ENCODE measurements around the gene ARAP2.
"Not testable (repeated sequence)": the region's sequence is repeated elsewhere in the genome, so short reads cannot be mapped to it uniquely, and the experiment has no call there.

The ARAP2 gene

DNA sequence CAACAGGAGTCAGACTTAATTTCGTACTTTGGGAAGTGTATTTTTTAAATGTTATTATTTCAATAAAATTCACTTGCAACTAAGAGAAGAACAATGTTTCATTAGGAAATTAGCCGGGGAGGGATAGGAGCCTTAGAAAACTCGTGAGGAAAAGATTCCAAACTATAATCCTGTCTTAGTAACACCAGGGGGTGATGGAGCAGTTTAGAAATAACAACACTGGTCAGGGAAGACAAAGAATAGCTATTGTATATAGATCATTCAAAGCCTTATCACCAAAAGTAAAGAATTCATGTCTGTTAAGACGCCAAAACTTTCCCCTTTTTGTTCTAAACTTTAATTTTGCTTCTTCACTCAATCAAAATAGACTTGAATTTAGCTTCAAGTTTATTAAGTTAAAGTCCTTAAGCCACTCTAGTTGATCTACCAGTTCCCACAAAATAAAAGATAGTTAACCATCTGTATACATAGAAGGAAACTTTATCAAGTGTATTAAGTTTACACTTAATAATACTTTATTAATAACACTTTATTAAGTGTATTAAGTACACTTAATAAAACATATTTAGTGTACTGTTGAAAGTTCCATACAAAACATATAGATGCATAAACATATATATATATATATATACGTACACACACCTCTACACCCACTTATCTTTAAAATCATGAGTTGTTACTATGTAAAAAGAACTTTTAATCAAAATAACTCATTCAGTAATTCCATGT lies 60.5 kb downstream of the ARAP2 start:
- no peak overlapping the region for H3K23ac ChIP-seq (ENCODE audit: low read depth, low read length, poor library complexity)
- H3K9me3 ChIP-seq (replicated peaks in 1 of 2; ENCODE audit: control insufficient read depth in 2 of 2, insufficient read depth in 1 of 2, low read depth in 1 of 2, low read length in 2 of 2): no peaks in the 10 kb centered on the region
- no peak overlapping the region for H2AK5ac ChIP-seq (ENCODE audit: low read depth, low read length)
- no peak overlapping the region for H2BK15ac ChIP-seq (ENCODE audit: low read length)
- peaks cover 0 to 8% of the 10 kb centered on the region in 2 donors for H3K4me1 ChIP-seq (ENCODE audit: control insufficient read depth in 2 of 2, insufficient read depth in 1 of 2, low read depth in 1 of 2, low read length in 2 of 2)
- H3K79me1 ChIP-seq (ENCODE audit: low read depth, low read length): no peaks in the 10 kb centered on the region
- peak overlapping the region; percentile 15 for H2AFZ ChIP-seq (ENCODE audit: low read length)
- no peak overlapping the region for H2BK120ac ChIP-seq (ENCODE audit: low read depth, low read length)
- no peak overlapping the region for H3K9ac ChIP-seq (ENCODE audit: low read depth, low read length, poor library complexity)
- no peak overlapping the region for H3K18ac ChIP-seq (ENCODE audit: low read length)
- no peaks in the 10 kb centered on the region for H3K36me3 ChIP-seq (replicated peaks in 1 of 2; ENCODE audit: control insufficient read depth in 2 of 2, insufficient read depth in 2 of 2, low read length in 2 of 2)
- no peak overlapping the region for H3K14ac ChIP-seq (ENCODE audit: low read length)
- no peak overlapping the region for H3K4me3 ChIP-seq (ENCODE audit: low read length in 2 of 2)
- peak overlapping the region; percentile 4 for H3K27ac ChIP-seq (replicated peaks; ENCODE audit: low read length)
- H3K4ac ChIP-seq (ENCODE audit: low read length): no peak overlapping the region
- peak; percentile 23 for DNase-seq (ENCODE audit: low spot score)
- no peaks in the 10 kb centered on the region for H3K27me3 ChIP-seq (ENCODE audit: control insufficient read depth in 3 of 3, insufficient read depth in 3 of 3, low read depth in 1 of 3, low read length in 3 of 3)
- H4K8ac ChIP-seq (ENCODE audit: low read depth, low read length): no peak overlapping the region
- no peak overlapping the region for H3K4me2 ChIP-seq (ENCODE audit: insufficient read depth, low read length, poor library complexity, severe bottlenecking)
- no peak overlapping the region for H2BK12ac ChIP-seq (ENCODE audit: low read length)
- H2BK5ac ChIP-seq (ENCODE audit: low read length): no peak overlapping the region
- H4K91ac ChIP-seq (ENCODE audit: low read depth, low read length, poor library complexity): no peak overlapping the region
- no CpG with 5 or more reads among the region's 5 CpGs for WGBS, 2 donors (ENCODE audit: extremely low coverage in 2 of 2, insufficient read length in 2 of 2, insufficient replicate concordance in 1 of 2)

- no peak overlapping the region for H4K8ac ChIP-seq (ENCODE audit: low read depth, low read length)
- no peak overlapping the region for H2BK15ac ChIP-seq (ENCODE audit: low read length)
- no peak overlapping the region for H3K9ac ChIP-seq (ENCODE audit: low read depth, low read length, poor library complexity)
- H2AFZ ChIP-seq (ENCODE audit: low read length): peak overlapping the region; percentile 15
- H3K79me1 ChIP-seq (ENCODE audit: low read depth, low read length): no peaks in the 10 kb centered on the region
- no CpG with 5 or more reads among the region's 3 CpGs for WGBS, 2 donors (ENCODE audit: extremely low coverage in 2 of 2, insufficient read length in 2 of 2, insufficient replicate concordance in 1 of 2)
- no peak overlapping the region for H2BK12ac ChIP-seq (ENCODE audit: low read length)
- no peak overlapping the region for H3K14ac ChIP-seq (ENCODE audit: low read length)
- H3K9me3 ChIP-seq (replicated peaks in 1 of 2; ENCODE audit: control insufficient read depth in 2 of 2, insufficient read depth in 1 of 2, low read depth in 1 of 2, low read length in 2 of 2): no peaks in the 10 kb centered on the region
- H3K4me2 ChIP-seq (ENCODE audit: insufficient read depth, low read length, poor library complexity, severe bottlenecking): no peak overlapping the region
- DNase-seq (ENCODE audit: low spot score): no peak
- H3K27ac ChIP-seq (replicated peaks; ENCODE audit: low read length): peak overlapping the region; percentile 4
- H3K18ac ChIP-seq (ENCODE audit: low read length): no peak overlapping the region
- peaks cover 0 to 8% of the 10 kb centered on the region in 2 donors for H3K4me1 ChIP-seq (ENCODE audit: control insufficient read depth in 2 of 2, insufficient read depth in 1 of 2, low read depth in 1 of 2, low read length in 2 of 2)
- no peaks in the 10 kb centered on the region for H3K27me3 ChIP-seq (ENCODE audit: control insufficient read depth in 3 of 3, insufficient read depth in 3 of 3, low read depth in 1 of 3, low read length in 3 of 3)
- no peak overlapping the region for H2BK5ac ChIP-seq (ENCODE audit: low read length)
- H4K91ac ChIP-seq (ENCODE audit: low read depth, low read length, poor library complexity): no peak overlapping the region
- H2AK5ac ChIP-seq (ENCODE audit: low read depth, low read length): no peak overlapping the region
- H2BK120ac ChIP-seq (ENCODE audit: low read depth, low read length): no peak overlapping the region
- no peaks in the 10 kb centered on the region for H3K36me3 ChIP-seq (replicated peaks in 1 of 2; ENCODE audit: control insufficient read depth in 2 of 2, insufficient read depth in 2 of 2, low read length in 2 of 2)
- H3K4ac ChIP-seq (ENCODE audit: low read length): no peak overlapping the region
- H3K4me3 ChIP-seq (ENCODE audit: low read length in 2 of 2): no peak overlapping the region
- H3K23ac ChIP-seq (ENCODE audit: low read depth, low read length, poor library complexity): no peak overlapping the region
Observed at GRCh38 chr4:36183232-36183631, 61.1 kb downstream of the ARAP2 start.

- not testable (repeated sequence) for H3K36me3 ChIP-seq (replicated peaks in 1 of 2; ENCODE audit: control insufficient read depth in 2 of 2, insufficient read depth in 2 of 2, low read length in 2 of 2); H3K4me2 ChIP-seq (ENCODE audit: insufficient read depth, low read length, poor library complexity, severe bottlenecking); H4K91ac ChIP-seq (ENCODE audit: low read depth, low read length, poor library complexity); H2BK5ac ChIP-seq (ENCODE audit: low read length); H2BK120ac ChIP-seq (ENCODE audit: low read depth, low read length); H2BK15ac ChIP-seq (ENCODE audit: low read length); H2AK5ac ChIP-seq (ENCODE audit: low read depth, low read length); H3K4me1 ChIP-seq (ENCODE audit: control insufficient read depth in 2 of 2, insufficient read depth in 1 of 2, low read depth in 1 of 2, low read length in 2 of 2); DNase-seq (ENCODE audit: low spot score); H3K4me3 ChIP-seq (ENCODE audit: low read length in 2 of 2); H3K18ac ChIP-seq (ENCODE audit: low read length); H3K23ac ChIP-seq (ENCODE audit: low read depth, low read length, poor library complexity); H3K79me1 ChIP-seq (ENCODE audit: low read depth, low read length); H3K27me3 ChIP-seq (ENCODE audit: control insufficient read depth in 3 of 3, insufficient read depth in 3 of 3, low read depth in 1 of 3, low read length in 3 of 3); H2BK12ac ChIP-seq (ENCODE audit: low read length); H2AFZ ChIP-seq (ENCODE audit: low read length); H3K9me3 ChIP-seq (replicated peaks in 1 of 2; ENCODE audit: control insufficient read depth in 2 of 2, insufficient read depth in 1 of 2, low read depth in 1 of 2, low read length in 2 of 2); H3K27ac ChIP-seq (replicated peaks; ENCODE audit: low read length); H3K4ac ChIP-seq (ENCODE audit: low read length); H4K8ac ChIP-seq (ENCODE audit: low read depth, low read length); H3K14ac ChIP-seq (ENCODE audit: low read length); H3K9ac ChIP-seq (ENCODE audit: low read depth, low read length, poor library complexity)
- WGBS, 2 donors (ENCODE audit: extremely low coverage in 2 of 2, insufficient read length in 2 of 2, insufficient replicate concordance in 1 of 2): no CpG with 5 or more reads among the region's 9 CpGs
Observed at GRCh38 chr4:36182315-36182714, 62.0 kb downstream of the ARAP2 start.

- H3K9ac ChIP-seq (ENCODE audit: low read depth, low read length, poor library complexity): no peak overlapping the region
- no peaks in the 10 kb centered on the region for H3K27me3 ChIP-seq (ENCODE audit: control insufficient read depth in 3 of 3, insufficient read depth in 3 of 3, low read depth in 1 of 3, low read length in 3 of 3)
- no peak overlapping the region for H2AK5ac ChIP-seq (ENCODE audit: low read depth, low read length)
- no peak overlapping the region for H3K14ac ChIP-seq (ENCODE audit: low read length)
- H4K91ac ChIP-seq (ENCODE audit: low read depth, low read length, poor library complexity): no peak overlapping the region
- no peak overlapping the region for H2BK15ac ChIP-seq (ENCODE audit: low read length)
- H3K79me1 ChIP-seq (ENCODE audit: low read depth, low read length): no peaks in the 10 kb centered on the region
- peaks cover 0 to 9% of the 10 kb centered on the region in 2 donors for H3K4me1 ChIP-seq (ENCODE audit: control insufficient read depth in 2 of 2, insufficient read depth in 1 of 2, low read depth in 1 of 2, low read length in 2 of 2)
- H2BK120ac ChIP-seq (ENCODE audit: low read depth, low read length): no peak overlapping the region
- H4K8ac ChIP-seq (ENCODE audit: low read depth, low read length): no peak overlapping the region
- H2BK5ac ChIP-seq (ENCODE audit: low read length): no peak overlapping the region
- no peak overlapping the region for H3K27ac ChIP-seq (replicated peaks; ENCODE audit: low read length)
- no peaks in the 10 kb centered on the region for H3K36me3 ChIP-seq (replicated peaks in 1 of 2; ENCODE audit: control insufficient read depth in 2 of 2, insufficient read depth in 2 of 2, low read length in 2 of 2)
- no peak overlapping the region for H3K4me3 ChIP-seq (ENCODE audit: low read length in 2 of 2)
- no peak overlapping the region for H3K4ac ChIP-seq (ENCODE audit: low read length)
- H3K23ac ChIP-seq (ENCODE audit: low read depth, low read length, poor library complexity): no peak overlapping the region
- DNase-seq (ENCODE audit: low spot score): no peak
- no peaks in the 10 kb centered on the region for H3K9me3 ChIP-seq (replicated peaks in 1 of 2; ENCODE audit: control insufficient read depth in 2 of 2, insufficient read depth in 1 of 2, low read depth in 1 of 2, low read length in 2 of 2)
- H3K18ac ChIP-seq (ENCODE audit: low read length): peak overlapping the region; percentile 57
- no peak overlapping the region for H3K4me2 ChIP-seq (ENCODE audit: insufficient read depth, low read length, poor library complexity, severe bottlenecking)
- no peak overlapping the region for H2BK12ac ChIP-seq (ENCODE audit: low read length)
- H2AFZ ChIP-seq (ENCODE audit: low read length): no peak overlapping the region
- no CpG with 5 or more reads among the region's 6 CpGs for WGBS, 2 donors (ENCODE audit: extremely low coverage in 2 of 2, insufficient read length in 2 of 2, insufficient replicate concordance in 1 of 2)
Observed at GRCh38 chr4:36180206-36180605, 64.1 kb downstream of the ARAP2 start.
